HG03159 (cell line): Measurements from ENCODE around the gene TFAP2D.

Source experiments
- ATAC-seq: cut with Tn5 transposase; IDR thresholded peaks from one replicate; pipeline ENCODE4 v1.9.1; 2021; ENCODE audit warnings: mild to moderate bottlenecking, moderate library complexity; ENCODE audit not compliant: unreplicated experiment

The TFAP2D gene

DNA sequence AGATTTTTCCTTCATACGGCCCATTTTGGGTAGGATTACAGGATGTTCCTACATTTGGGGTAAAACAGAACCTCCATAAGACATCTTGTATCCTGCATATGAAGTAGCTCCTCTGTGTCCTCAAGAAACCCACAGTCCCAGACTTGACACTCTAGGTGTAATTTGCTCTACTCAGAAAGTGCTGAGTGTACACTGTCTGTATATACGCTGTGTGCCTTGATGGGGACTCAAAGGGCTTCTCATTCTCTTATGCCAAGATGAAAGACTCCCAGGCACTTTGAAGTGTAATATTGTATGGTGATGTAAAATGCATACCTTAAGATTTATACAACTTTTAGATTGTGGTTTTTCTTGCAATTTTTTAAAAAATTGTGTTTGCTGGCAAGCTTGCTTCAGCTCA lies 5.2 kb downstream of the TFAP2D start:
- ATAC-seq, result no peak

DNA sequence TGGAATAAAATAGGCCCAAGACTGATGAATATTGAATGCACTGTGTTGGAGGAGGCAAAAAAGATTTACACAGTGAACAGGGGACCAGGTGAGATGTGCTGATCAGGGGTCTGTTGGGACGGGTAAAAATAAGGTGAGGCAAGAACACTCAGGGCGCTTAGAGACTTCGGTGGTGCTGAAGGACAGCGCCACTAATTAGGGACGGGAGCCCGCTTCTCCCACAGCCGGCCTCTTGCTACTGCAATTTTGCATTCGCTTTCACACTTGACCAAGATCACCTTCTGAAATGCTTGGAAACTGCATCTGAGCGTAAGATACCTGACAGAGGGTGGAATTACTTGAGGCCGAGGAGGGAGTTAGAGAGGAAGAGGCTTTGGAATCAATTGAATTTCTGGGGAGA lies 7.3 kb downstream of the TFAP2D start:
- no peak for ATAC-seq

GRCh38 chr6:50721978-50722377 lies 8.7 kb downstream of the TFAP2D start:
- ATAC-seq, result no peak

DNA sequence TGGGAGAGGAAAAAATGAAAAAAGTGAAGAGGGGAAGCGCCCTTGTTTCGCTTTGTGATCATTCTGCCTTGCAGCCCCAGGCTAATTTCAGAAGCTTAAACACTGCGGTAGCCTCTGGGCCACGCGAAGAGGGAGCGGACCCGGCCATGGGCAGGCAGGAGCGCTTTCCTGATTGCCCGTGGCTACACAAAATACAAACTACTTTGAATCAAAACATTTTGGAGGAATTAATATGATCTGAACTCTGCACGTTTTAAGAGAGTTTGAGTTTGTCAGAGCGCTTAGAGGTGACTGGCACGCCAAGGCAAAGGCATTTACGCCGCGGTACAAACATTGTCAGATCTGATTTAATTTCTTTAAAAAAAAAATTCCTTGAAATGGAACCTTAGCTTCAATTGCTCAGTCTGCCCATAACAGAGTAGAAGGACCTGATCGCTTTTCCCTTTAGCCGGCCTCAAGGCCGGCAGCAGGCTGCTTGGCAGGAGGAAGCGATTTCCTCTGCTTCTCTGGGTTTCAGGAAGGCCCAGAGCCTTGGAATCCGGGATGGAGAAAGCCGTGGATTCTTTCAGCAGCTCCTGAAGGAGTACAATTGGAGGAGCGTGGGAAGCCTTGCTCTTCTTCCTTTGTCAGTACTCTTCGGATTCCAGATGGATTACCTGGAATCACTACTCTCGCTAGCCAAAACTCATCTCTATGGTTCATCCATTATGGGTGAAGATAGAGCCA lies 9.7 kb downstream of the TFAP2D start:
- no peak for ATAC-seq

- ATAC-seq, result no peak
Observed at GRCh38 chr6:50724381-50725124, 11.2 kb downstream of the TFAP2D start.

DNA sequence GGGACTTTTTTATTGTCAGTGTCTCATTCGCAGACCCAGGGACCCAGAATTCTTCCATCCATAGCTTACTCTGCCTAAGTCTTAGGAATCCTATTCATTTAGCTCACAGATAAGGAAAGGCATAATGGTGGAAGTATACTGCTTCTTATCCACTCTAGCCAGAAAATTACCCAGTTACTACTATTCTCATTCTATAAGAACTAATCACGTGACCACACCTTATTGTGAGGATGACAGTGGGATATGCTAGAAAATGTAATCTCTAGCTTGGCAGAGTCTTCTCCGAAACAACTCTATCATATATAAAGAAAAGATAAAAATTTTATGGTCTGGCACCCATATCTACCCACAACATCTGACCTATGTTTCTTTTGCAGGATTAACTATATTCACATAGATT lies 21.2 kb downstream of the TFAP2D start:
- no peak for ATAC-seq

DNA sequence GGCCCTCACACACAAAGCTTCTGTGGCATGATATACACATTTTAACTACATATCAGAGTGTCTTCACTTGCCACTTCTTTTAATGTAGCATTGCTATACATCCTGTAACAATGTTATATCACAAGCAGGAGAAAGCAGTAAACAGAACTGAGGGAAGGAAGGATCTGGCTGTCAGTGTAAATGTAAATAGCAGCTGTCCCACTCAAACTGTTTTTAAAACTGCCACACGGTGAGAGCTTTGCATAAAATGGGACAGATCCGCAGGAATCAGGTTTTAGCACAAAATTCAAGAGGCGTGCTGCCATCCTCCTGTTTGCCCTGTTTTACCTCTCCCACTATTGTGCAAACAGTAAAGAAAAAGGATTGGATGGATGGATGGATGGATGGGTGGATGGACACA lies 28.8 kb downstream of the TFAP2D start:
- ATAC-seq, result no peak

- no peak for ATAC-seq
Observed at GRCh38 chr6:50744976-50745375, 31.6 kb downstream of the TFAP2D start.

GRCh38 chr6:50762798-50763197 lies 49.5 kb downstream of the TFAP2D start:
- ATAC-seq, result no peak

DNA sequence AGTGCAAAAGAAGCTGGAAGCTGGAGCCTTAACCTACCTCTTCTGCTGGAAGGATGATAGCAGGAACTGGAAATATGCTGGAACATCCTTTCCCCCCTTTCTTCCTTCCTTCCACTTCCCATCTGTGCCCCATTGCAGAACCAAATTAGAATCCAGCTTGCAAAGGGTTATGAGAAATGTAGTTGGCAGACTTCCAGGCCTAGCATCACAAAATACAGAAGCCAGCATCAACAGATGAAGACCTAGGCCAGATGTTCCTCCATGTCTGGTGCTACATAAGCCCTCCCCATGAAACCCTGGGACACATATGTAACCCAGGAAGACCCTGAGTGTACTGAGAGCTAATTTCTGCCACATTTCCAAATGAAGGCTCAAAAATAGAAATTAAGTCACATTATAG lies 65.4 kb downstream of the TFAP2D start:
- ATAC-seq, result no peak

GRCh38 chr6:50780382-50780781 lies 67.1 kb downstream of the TFAP2D start:
- no peak for ATAC-seq

DNA sequence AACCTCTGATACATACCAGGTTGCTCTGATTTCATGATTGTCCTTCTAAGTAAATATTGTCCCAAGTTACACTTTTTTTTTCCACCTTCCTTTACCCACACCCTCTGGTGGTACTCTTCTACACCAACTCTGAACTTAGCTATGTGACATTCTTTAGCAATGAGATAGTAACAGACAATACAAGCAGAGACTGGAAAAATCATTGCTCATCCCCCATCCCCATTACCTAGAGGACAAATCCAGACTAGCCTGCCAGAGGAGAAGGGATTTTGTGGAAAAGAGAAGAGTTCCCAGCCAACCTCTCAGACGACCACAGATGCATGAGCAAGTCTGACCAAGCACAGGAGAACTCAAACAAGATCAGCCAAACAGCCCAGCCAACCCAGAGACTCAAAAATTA lies 72.6 kb downstream of the TFAP2D start:
- ATAC-seq, result no peak

DNA sequence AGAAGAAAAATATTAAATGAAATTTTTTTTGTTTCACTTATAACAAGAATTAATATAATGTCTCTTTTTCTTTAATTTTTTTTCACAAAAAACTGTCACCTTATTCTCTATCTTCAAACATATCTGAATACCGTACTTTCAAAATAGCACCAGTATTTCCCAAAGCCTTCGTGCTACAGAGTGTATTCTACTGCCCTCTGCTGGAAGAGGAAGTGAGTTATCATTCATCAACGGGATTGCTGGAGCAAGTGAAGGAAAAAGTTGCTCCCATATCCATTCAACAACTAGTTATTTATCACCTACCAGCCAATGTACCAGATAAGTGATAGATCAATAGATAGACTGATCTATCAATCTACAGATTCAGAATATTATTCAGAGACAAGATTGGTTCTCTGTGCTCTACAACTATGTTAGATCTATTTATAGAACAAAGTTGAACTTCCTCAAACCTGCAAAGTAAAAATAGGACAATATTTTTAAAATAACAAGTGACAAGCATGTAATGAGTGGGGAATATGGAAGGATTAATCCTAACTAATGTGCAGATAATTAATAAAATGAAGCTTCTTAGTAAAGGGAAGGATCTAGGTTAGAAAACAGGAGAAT lies 78.7 kb downstream of the TFAP2D start:
- peak; percentile 84 for ATAC-seq

GRCh38 chr6:50792771-50793170 lies 79.4 kb downstream of the TFAP2D start:
- no peak for ATAC-seq

DNA sequence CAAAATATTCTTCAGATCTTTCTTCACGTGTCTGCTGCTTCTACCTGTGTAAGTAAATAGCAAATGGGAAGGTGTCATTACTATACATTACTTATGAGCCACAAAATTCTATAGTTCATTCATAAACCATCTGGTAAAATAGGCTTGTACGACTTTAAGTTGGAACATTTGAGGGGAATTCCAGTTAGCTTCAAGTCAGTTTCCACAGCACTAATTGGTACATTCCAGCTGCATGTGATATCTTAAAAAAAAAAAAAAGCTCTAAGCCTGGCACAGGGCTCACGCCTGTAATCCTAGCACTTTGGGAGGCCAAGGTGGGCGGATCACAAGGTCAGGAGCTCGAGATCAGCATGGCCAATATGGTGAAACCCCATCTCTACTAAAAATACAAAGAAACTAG lies 82.2 kb downstream of the TFAP2D start:
- ATAC-seq, result no peak

GRCh38 chr6:50804283-50804682 lies 91.0 kb downstream of the TFAP2D start:
- ATAC-seq, result no peak

DNA sequence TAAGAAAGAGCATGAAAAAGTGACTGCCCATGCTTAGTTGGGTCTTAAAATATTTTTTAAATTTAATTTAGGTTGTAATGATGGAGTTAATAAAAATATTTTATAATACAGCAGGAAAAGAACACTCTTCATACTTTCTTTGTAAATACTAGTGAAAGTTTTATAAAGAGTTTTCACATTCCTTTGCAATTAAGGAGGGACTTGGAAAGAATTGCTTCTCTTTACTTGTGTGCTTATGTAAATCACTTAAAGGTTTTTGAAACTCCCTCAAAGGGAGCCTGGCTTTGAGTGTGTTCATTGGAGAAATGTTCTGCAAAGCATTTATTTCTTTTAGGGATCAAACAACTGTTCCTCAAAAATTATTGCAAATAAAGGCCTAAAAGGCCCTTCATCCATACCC lies 93.7 kb downstream of the TFAP2D start:
- ATAC-seq, result no peak

- ATAC-seq, result peak; percentile 41
Observed at GRCh38 chr6:50815436-50816114, 102.2 kb downstream of the TFAP2D start.

- peak; percentile 74 for ATAC-seq
Observed at GRCh38 chr6:50816115-50816675, 102.9 kb downstream of the TFAP2D start.

DNA sequence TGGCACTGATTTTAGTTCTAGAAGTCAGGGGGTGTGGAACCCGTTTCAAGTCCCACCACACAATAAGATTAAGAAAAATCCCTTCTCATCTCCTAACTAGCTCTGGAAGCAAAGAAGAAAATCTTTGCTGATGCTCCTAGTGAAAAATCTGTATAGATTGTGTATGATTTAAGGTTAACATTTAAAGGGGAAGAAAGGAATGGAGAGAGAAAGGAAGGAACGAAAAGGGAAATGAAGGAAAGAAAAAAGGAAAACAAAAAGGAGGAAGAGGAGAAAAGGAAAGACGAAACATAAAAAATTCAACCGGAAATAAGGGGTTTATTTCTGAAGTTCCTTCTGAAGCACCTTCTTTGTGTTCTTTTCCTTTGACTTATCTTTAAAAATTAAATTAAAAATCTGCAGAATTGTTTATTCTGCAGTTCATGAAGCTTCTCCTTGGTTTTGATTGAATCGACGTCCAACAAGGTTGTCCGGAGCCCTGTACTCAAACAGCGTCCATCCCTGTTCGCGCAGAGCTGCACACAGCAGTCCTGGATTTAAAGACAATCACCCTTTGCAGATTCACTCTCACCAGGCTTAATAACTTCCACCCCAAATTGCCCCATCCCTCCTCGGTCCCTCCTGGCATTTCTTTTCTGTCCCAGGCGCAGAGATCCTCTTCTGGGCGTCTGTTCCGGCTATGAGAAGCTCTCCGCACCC lies 103.8 kb downstream of the TFAP2D start:
- no peak for ATAC-seq

GRCh38 chr6:50817646-50817950 lies 104.3 kb downstream of the TFAP2D start:
- no peak for ATAC-seq
